Activated naive CD4-positive, alpha-beta T cell (primary cell): ENCODE measurements around the gene COA3.
"Not testable (repeated sequence)": the region's sequence is repeated elsewhere in the genome, so short reads cannot be mapped to it uniquely, and the experiment has no call there.

Source experiments
- DNase-seq, 4 experiments: peaks; one replicate each; lab custom pipeline; 2025; lab: John Stamatoyannopoulos, UW

The COA3 gene

DNA sequence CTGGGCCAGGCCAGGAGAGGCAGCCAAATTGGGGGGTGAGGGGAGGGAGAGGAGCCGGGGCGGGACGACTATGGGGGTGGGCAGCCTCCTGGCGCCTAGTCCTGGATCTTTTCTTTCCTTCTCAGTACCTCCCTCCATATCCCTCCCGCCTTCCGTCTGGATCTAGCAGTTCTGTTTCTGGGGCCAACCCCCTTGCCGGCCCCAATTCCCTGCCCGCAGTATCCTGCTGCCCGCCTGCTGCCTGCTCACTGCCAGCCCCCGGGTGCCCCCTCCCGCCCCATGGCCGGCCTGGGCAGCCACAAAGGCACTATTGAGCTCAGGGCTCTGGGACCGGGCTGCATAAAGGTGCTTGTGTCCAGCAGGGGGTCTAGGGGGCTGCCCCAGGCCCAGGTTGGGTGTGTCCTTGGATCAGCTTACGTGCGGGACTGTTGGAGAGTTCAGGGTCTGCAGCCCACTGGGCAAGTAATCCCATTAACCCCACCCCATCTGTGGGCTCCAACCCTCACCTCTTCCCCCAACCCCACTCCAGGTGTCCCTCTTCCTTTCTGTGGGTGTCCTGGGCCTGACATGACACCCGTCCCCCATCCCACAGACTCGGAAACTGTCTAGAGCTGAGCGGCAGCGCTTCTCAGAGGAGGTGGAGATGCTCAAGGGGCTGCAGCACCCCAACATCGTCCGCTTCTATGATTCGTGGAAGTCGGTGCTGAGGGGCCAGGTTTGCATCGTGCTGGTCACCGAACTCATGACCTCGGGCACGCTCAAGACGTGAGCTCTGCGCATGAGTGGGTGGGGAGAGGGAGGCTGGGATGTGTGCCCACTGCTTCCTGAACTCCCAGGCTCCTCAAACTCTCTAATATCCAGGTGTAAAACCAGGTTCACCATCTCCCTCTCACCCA is 16.1 kb downstream of the COA3 start:
- no peak for DNase-seq

- no peak for DNase-seq
These were observed 16.8 kb downstream of the COA3 start for GRCh38 chr17:42781639-42782165.

- DNase-seq, result no peak
These were observed 17.5 kb downstream of the COA3 start for GRCh38 chr17:42780851-42781638.

DNA sequence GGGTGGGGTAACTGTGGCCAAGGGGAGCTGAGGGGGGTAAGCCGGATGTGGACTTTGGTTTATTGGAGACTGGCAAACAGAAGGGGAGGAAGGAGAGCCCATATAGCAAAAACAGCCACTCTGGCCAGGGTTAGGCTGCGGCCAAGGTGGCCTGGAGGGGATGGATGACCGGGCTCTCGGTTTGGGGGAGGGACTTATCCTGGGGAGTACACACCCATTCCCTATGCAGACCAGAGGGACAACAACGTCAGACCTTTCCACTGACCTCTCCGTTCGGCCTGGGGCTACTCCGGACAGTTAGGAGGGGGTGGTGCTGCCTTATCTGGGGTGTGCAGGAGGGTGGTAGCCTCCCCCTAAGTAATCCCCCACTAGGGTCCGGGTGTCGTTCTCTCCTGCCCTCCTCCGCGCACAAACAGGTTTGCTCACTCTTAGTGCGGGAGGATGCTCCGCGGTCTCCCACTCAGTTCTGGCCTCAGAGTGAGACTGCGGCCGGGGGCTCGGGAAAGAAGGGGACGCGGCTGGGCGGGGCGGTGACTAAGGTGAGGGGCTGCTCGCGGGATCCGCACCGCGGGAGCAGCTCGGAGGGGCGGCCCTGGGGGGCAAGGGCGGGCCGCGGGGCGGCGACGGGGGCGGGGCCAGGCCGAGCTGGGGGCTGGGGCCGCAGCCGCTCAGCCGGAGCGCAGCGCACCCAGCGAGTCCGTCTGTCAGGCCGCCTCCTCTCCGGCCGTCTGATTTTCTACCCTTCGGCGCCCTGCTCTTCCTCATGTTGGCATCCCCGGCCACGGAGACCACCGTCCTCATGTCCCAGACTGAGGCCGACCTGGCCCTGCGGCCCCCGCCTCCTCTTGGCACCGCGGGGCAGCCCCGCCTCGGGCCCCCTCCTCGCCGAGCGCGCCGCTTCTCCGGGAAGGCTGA is 18.3 kb downstream of the COA3 start, which contains the start of gene WNK4:
Gene WNK4, plus strand, starts transcription at position 675 of the 915 bp plus-strand sequence. Its CDS starts 89 bp downstream, at position 764.
- no peak for DNase-seq

DNA sequence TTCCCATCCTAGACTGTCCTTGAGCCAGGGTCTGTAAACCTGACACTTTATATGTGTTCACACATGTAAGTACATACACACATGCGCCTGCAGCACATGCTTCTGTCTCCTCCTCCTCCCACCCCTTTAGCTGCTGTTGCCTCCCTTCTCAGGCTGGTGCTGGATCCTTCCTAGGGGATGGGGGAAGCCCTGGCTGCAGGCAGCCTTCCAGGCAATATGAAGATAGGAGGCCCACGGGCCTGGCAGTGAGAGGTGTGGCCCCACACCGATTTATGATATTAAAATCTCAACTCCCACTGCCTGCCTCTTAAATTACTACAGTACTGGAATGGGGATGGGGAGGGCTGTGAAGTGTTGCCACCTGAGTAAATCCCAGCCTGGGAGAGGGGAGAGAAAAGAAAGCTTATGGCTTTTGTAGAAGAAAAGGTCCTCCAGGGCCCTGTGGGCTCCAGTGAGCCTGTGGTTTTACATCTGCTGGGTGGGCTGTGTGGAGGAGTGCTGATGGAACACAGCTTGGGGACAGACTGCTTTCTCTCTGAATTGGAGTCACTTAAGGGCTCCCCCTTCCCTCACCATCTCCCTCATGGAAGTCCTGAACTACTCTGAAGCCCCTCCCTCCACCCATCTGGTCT is 19.1 kb downstream of the COA3 start:
- no peak for DNase-seq

DNA sequence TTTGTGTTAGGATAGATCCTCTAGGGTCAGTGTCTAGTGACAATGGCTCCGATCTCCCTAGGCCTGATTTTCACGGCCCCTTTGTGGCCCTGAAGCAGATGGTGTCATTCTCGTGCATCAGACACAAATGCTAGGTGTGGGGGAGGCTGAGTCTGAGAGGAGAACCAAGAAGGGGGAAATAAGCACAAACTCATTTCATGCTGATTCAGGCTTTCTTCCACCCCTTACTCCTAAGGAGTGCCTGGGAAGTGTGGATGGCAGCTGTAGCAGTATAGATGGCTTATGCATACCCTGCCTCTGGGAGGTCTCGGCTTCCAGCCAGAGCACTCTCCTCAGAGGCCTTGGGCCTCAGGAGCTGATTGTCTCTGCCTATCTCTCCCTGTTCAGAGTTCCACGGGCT is 19.9 kb downstream of the COA3 start:
- DNase-seq, result no peak

- no peak for DNase-seq
These were observed 22.9 kb downstream of the COA3 start for GRCh38 chr17:42775534-42776098.

DNA sequence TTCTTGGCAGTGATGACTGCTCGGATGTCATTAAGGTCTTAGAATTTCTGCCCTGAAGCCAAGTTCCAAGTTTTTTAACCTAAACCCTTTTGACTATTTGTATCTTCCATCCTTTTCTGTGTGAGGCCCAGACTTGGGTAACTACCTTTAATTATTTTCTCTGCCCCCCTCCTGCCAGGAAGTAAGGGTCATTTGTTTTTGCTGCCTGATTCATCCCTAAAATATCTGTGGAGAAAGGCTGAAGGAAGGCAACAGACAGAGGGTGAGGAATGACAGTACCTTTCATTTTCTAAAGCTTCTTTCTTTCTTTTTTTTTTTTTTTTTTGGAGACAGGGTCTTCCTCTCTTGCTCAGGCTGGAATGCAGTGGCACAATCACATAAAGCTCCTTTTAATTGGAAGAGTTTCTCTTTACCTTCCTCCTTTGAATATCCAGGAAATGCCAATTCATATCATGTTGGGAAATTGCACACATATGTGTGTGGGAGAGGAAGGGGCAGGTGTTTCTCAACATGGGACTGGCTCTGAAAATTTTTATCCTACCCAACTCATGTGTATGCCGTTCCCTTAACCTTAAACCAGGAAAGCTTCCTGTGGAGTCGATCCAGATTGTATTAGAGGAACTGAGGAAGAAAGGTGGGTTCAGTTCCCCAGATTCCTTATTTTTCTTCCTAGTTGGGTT is 24.3 kb downstream of the COA3 start:
- no peak for DNase-seq

DNA sequence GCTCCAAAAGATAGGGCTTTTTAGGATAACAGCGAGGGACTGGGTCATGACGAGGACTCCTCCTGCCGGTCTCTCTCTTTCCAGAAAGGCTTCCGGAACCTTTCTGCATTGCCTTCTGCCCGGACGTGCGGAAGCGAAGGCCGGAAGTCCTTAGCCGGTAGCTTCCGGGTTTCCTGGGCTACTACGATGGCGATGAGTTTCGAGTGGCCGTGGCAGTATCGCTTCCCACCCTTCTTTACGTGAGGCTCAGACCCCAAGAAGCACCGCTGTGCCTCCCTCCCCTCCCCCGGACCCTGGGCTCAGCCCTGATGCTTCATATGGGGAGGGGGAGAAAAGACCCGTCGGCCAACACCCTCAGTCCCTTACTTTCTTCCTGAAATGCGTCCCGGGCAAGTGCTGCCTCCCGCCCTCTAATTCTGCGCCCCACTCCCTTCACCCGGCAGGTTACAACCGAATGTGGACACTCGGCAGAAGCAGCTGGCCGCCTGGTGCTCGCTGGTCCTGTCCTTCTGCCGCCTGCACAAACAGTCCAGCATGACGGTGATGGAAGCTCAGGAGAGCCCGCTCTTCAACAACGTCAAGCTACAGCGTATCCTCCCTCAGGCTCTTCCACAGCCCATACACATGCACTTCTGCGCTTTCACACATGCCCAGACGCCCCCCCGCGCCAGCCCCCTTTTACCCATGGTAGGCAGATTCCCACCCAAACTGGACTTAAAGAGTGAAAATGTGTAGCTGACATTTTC is 25.0 kb downstream of the COA3 start, which contains the start of gene VPS25:
Gene VPS25, plus strand, starts transcription at position 160 of the 746 bp plus-strand sequence. Its CDS starts 27 bp downstream, at position 187.
- DNase-seq, result peak; percentile 29 to 63 (median 46)

- no peak for DNase-seq
These were observed 25.6 kb downstream of the COA3 start for GRCh38 chr17:42772945-42773289.

- not testable (repeated sequence) for DNase-seq
These were observed 28.5 kb downstream of the COA3 start for GRCh38 chr17:42769964-42770363.

- not testable (repeated sequence) for DNase-seq
These were observed 30.5 kb downstream of the COA3 start for GRCh38 chr17:42768006-42768405.

- DNase-seq, result no peak
These were observed 31.0 kb downstream of the COA3 start for GRCh38 chr17:42767512-42767911.

- DNase-seq, result no peak
These were observed 32.4 kb downstream of the COA3 start for GRCh38 chr17:42766124-42766523.

DNA sequence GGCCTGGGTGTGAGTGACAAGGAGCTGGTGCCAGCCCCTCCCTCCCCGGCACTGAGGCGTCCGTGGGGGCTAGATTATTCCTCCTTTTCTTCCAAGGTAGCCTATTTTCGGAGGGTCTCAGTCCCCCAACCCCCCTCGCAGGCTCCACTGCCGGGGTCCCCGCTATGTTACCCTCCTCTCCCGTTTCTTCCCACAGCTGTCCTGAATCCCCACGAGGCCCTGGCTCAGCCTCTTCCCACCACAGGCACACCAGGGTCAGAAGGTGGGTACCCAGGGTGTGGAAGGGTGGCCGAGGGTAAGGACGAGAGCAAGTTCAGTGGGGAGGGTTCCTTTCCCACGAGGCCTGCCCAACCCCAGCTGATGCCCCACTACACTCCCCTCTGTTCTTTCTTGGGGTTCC is 36.9 kb downstream of the COA3 start:
- no peak for DNase-seq

DNA sequence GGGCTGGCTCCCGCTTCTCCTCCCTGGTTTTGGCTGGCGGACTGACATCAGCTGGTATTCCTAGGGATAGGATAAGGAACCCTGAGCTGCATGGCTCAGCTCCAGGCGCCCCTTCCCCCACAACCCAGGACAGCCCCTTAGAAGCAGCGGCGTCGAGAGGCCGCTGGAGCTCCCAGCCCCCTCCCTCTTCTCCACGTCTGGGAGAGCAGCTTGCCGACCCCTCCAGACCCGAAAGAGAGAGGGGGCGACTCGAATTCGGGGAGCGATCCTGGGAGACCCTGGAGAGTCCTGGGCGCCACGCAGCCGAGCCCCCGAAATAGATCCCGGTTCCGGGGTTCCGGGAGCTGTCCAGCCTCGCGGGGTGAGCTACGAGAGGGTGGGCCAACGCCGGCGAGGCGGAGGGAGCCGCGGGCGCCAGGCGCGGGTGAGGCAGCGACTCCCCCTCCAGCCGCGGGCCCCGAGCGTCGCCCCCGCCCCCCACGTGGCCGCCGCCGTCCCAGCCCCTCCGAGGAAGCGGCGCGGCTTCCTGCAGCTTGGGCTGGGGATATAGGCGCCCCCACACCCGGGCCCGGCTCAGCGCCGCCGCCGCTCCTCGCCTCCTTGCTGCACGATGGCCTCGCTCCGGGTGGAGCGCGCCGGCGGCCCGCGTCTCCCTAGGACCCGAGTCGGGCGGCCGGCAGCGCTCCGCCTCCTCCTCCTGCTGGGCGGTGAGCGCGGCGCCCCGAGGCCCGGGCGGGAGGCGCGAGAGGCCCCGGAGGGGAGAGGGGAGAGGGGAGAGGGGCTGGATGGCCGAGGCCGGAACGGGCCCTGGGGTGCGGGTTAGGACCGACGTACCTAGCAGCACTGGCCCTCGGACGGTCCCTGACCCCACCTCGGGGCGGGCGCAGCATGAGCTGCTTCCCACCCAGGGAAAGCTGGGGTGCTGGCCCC is 37.6 kb downstream of the COA3 start, which contains the start of gene RAMP2:
Gene RAMP2, plus strand, starts transcription at position 576 of the 930 bp plus-strand sequence. Its CDS starts 35 bp downstream, at position 611.
- DNase-seq, result peak in 1 of 4 experiments; percentile 18

GRCh38 chr17:42759982-42760651 is 38.4 kb downstream of the COA3 start:
- no peak for DNase-seq

- DNase-seq, result no peak
These were observed 43.7 kb downstream of the COA3 start for GRCh38 chr17:42754782-42755181.
